Measurements from ENCODE around the gene HLA-DMA. TPM values are rescaled to one million over a fixed set of nuclear protein-coding genes. Genes with fewer than 3 reads are reported as not detected.

Gene HLA-DMA
- total and polyA plus RNA-seq, 2 of the 13 experiments (the other 11 are each of a cell fraction or from before 2014, with no cell fraction given), result 0.70 to 0.71 TPM

DNA sequence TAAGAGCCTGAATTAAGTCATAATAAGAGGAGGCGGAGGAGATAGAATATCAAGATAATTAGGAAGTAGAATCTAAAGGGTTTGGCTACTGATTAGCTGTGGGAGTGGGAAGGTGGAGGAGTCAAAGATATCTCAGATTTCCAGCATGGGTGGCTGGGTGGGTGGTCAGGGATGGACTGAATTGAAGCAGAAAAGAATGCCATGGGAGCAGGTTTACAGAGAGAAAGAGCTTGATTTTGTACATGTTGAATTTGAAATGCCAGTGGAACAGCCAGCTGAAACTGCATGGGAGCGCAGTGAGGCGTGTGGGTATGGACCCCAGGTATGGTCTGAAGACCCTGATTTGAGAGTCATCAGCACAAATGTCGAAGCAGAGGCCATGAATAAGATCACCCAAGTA is 1.4 kb upstream of the HLA-DMA start (continued):
- TF ChIP-seq NR2F1 (CRISPR knock-in tag; IDR thresholded peaks at IDR 0.05) (no peak), ZBTB7B (CRISPR knock-in tag; IDR thresholded peaks at IDR 0.05) (no peak), HNRNPH1 (optimal IDR thresholded peaks at IDR 0.05; ENCODE audit: low read depth, low read length) (no peak), PCBP1 (IDR thresholded peaks at IDR 0.05; ENCODE audit: borderline replicate concordance, low read depth, low read length) (no peak), ZFY (CRISPR knock-in tag; IDR thresholded peaks at IDR 0.05) (no peak), ZNF142 (CRISPR knock-in tag; IDR thresholded peaks at IDR 0.05) (no peak), ZNF121 (CRISPR knock-in tag; IDR thresholded peaks at IDR 0.05) (no peak), ZNF646 (CRISPR knock-in tag; IDR thresholded peaks at IDR 0.05) (no peak), PLRG1 (conservative IDR thresholded peaks at IDR 0.05) (no peak), ZZZ3 (CRISPR knock-in tag; IDR thresholded peaks at IDR 0.05; ENCODE audit: borderline replicate concordance) (no peak), ZBTB4 (CRISPR knock-in tag; IDR thresholded peaks at IDR 0.05; ENCODE audit: borderline replicate concordance) (no peak)
- TF ChIP-seq, protein P1, sequence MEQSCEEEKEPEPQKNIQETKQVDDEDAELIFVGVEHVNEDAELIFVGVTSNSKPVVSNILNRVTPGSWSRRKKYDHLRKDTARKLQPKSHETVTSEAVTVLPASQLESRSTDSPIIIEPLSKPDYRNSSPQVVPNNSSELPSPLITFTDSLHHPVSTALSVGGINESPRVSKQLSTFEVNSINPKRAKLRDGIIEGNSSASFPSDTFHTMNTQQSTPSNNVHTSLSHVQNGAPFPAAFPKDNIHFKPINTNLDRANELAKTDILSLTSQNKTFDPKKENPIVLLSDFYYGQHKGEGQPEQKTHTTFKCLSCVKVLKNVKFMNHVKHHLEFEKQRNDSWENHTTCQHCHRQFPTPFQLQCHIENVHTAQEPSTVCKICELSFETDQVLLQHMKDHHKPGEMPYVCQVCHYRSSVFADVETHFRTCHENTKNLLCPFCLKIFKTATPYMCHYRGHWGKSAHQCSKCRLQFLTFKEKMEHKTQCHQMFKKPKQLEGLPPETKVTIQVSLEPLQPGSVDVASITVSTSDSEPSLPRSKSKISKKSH (CRISPR knock-in tag; IDR thresholded peaks at IDR 0.05; ENCODE audit: borderline replicate concordance), result no peak
